Osteocyte (in vitro differentiated cells): ENCODE results near the gene R3HDM2. TPM values are rescaled to one million over a fixed set of nuclear protein-coding genes. Genes with fewer than 3 reads are reported as not detected.

ENCODE experiments used
- DNase-seq: peaks from one replicate; pipeline ENCODE4 v3.0.0; 2021; ENCODE audit warnings: mixed read lengths; ENCODE audit not compliant: unreplicated experiment; ENCODE audit errors: extremely low spot score
- H3K27ac Mint-ChIP-seq: one replicate; pipeline ENCODE4 v1.8.0; 2021; ENCODE audit warnings: mild to moderate bottlenecking, mixed read lengths; ENCODE audit not compliant: unreplicated experiment
- H3K27me3 Mint-ChIP-seq: one replicate; pipeline ENCODE4 v1.8.0; 2021; ENCODE audit warnings: mixed read lengths; ENCODE audit not compliant: unreplicated experiment
- H3K36me3 Mint-ChIP-seq: one replicate; pipeline ENCODE4 v1.8.0; 2021; ENCODE audit warnings: mixed read lengths; ENCODE audit not compliant: unreplicated experiment
- H3K4me1 Mint-ChIP-seq: one replicate; pipeline ENCODE4 v1.8.0; 2021; ENCODE audit warnings: mixed read lengths; ENCODE audit not compliant: unreplicated experiment
- H3K4me3 Mint-ChIP-seq: one replicate; pipeline ENCODE4 v1.8.0; 2021; ENCODE audit warnings: mild to moderate bottlenecking, moderate library complexity, mixed read lengths; ENCODE audit not compliant: unreplicated experiment
- H3K9me3 Mint-ChIP-seq: one replicate; pipeline ENCODE4 v1.8.0; 2021; ENCODE audit warnings: mixed read lengths; ENCODE audit not compliant: unreplicated experiment
- total RNA-seq: library from RNA; stranded (reverse); gene quantifications from 2 replicates; pipeline ENCODE4 v1.2.1, GENCODE V29; 2021
- TF ChIP-seq, protein P1 (sequence below): fragments of 200-600 bp; sonication (generic); IDR thresholded peaks from 2 replicates; pipeline ENCODE4 v1.5.0; 2021; ENCODE audit warnings: antibody characterized with exemption, mild to moderate bottlenecking, moderate library complexity

R3HDM2 gene
- total RNA-seq, 1 donor from 2014 or later: 65.0 TPM

DNA sequence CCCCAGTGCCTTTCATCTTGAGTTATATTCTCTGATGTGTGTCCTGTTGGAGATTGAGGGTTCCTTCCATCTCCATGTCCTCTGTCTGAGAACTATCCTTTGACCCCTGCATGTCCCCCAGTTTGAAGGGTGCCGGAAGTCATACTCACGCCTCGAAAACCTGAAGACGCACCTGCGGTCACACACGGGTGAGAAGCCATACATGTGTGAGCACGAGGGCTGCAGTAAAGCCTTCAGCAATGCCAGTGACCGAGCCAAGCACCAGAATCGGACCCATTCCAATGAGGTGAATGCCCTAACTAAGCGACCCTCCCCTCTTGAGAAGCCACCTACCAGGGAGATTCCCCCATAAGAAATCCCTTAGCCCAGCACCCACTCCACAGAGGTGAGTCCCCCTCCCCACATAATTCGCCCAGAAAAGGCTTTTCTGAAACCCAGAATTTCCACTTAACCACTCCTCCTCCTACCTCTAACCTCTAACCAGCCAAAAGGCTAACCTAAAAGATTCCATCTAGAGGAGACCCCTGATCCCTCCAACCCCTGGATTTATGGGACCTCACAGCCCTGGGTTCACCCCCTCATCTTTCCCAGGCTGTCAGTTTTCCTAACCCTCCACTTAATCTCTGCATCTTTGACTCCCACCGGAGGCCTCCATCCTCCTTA lies 36.5 kb upstream of the R3HDM2 start:
- Mint-ChIP-seq H3K36me3 (no peaks in the 10 kb centered on the region), H3K4me1 (peaks cover 6% of the 10 kb centered on the region), H3K27me3 (peaks cover 6% of the 10 kb centered on the region), H3K4me3 (no peak overlapping the region), H3K9me3 (no peaks in the 10 kb centered on the region), H3K27ac (no peak overlapping the region)
- no peak for DNase-seq
- TF ChIP-seq, protein P1, sequence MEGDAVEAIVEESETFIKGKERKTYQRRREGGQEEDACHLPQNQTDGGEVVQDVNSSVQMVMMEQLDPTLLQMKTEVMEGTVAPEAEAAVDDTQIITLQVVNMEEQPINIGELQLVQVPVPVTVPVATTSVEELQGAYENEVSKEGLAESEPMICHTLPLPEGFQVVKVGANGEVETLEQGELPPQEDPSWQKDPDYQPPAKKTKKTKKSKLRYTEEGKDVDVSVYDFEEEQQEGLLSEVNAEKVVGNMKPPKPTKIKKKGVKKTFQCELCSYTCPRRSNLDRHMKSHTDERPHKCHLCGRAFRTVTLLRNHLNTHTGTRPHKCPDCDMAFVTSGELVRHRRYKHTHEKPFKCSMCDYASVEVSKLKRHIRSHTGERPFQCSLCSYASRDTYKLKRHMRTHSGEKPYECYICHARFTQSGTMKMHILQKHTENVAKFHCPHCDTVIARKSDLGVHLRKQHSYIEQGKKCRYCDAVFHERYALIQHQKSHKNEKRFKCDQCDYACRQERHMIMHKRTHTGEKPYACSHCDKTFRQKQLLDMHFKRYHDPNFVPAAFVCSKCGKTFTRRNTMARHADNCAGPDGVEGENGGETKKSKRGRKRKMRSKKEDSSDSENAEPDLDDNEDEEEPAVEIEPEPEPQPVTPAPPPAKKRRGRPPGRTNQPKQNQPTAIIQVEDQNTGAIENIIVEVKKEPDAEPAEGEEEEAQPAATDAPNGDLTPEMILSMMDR: no peak

- no peak overlapping the region for H3K27ac Mint-ChIP-seq
- H3K4me1 Mint-ChIP-seq: peaks cover 14% of the 10 kb centered on the region
- TF ChIP-seq, protein P1: no peak
- no peak for DNase-seq
- H3K36me3 Mint-ChIP-seq: no peaks in the 10 kb centered on the region
- no peaks in the 10 kb centered on the region for H3K9me3 Mint-ChIP-seq
- H3K27me3 Mint-ChIP-seq: no peaks in the 10 kb centered on the region
- H3K4me3 Mint-ChIP-seq: no peak overlapping the region
These were observed 35.1 kb upstream of the R3HDM2 start for GRCh38 chr12:57465747-57466505.

GRCh38 chr12:57465030-57465746 lies 34.3 kb upstream of the R3HDM2 start:
- DNase-seq: no peak
- TF ChIP-seq, protein P1: no peak
- H3K36me3 Mint-ChIP-seq: no peaks in the 10 kb centered on the region
- H3K4me3 Mint-ChIP-seq: no peak overlapping the region
- H3K27ac Mint-ChIP-seq: no peak overlapping the region
- H3K27me3 Mint-ChIP-seq: no peaks in the 10 kb centered on the region
- H3K4me1 Mint-ChIP-seq: peaks cover 19% of the 10 kb centered on the region
- H3K9me3 Mint-ChIP-seq: no peaks in the 10 kb centered on the region

DNA sequence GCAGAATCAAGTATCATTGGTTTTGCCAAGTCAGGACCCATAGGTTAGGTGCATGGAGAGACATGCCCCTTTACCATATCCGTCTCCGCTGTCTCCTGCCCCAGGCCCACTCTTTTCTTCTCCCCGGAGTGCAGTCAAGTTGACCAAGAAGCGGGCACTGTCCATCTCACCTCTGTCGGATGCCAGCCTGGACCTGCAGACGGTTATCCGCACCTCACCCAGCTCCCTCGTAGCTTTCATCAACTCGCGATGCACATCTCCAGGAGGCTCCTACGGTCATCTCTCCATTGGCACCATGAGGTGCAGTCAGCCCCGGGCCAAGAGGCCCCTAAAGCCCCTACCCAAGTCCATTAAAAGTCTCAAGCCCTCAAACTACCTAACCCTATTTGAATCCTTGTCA lies 33.7 kb upstream of the R3HDM2 start:
- Mint-ChIP-seq H3K36me3 (no peaks in the 10 kb centered on the region), H3K27me3 (no peaks in the 10 kb centered on the region), H3K4me1 (peaks cover 20% of the 10 kb centered on the region), H3K9me3 (no peaks in the 10 kb centered on the region), H3K27ac (no peak overlapping the region), H3K4me3 (no peak overlapping the region)
- no peak for DNase-seq
- TF ChIP-seq, protein P1: no peak

- H3K27ac Mint-ChIP-seq: peak overlapping the region; percentile 96
- no peaks in the 10 kb centered on the region for H3K9me3 Mint-ChIP-seq
- no peaks in the 10 kb centered on the region for H3K36me3 Mint-ChIP-seq
- H3K4me1 Mint-ChIP-seq: peaks cover 27% of the 10 kb centered on the region
- DNase-seq: no peak
- TF ChIP-seq, protein P1: no peak
- H3K4me3 Mint-ChIP-seq: peak overlapping the region; percentile 79
- no peaks in the 10 kb centered on the region for H3K27me3 Mint-ChIP-seq
These were observed 32.0 kb upstream of the R3HDM2 start for GRCh38 chr12:57462912-57463253.
